GM23338 (cell line): ENCODE measurements around the gene SORCS2. TPM values are rescaled to one million over a fixed set of nuclear protein-coding genes. Genes with fewer than 3 reads are reported as not detected.

Source experiments
- ATAC-seq: fragments of 200-7000 bp; cut with Tn5 transposase; 3 replicates; pipeline ENCODE4 v1.9.1; 2020
- DNase-seq: peaks from one replicate; pipeline ENCODE4 v3.0.0-alpha.2; 2015; ENCODE audit warnings: low spot score
- H2AFZ ChIP-seq: fragments of 200-600 bp; sonication (generic); 2 replicates; pipeline ENCODE4 v1.8.0; 2016; ENCODE audit warnings: antibody characterized with exemption, mild to moderate bottlenecking, moderate library complexity
- H3F3A ChIP-seq: fragments of 200-600 bp; sonication (generic); replicated peaks from 2 replicates; pipeline ENCODE4 v1.8.0; 2017; ENCODE audit warnings: antibody characterized with exemption, mixed run types, low read depth
- H3K27ac ChIP-seq: fragments of 200-600 bp; sonication (generic); 2 replicates; pipeline ENCODE4 v1.6.1; 2016; ENCODE audit warnings: low read depth
- H3K27me3 ChIP-seq: fragments of 200-600 bp; sonication (generic); 2 replicates; pipeline ENCODE4 v1.8.0; 2016; ENCODE audit warnings: mild to moderate bottlenecking, mixed run types, moderate library complexity; ENCODE audit not compliant: insufficient read depth
- H3K36me3 ChIP-seq: fragments of 200-600 bp; sonication (generic); 2 replicates; pipeline ENCODE4 v1.8.0; 2016; ENCODE audit warnings: mild to moderate bottlenecking; ENCODE audit not compliant: insufficient read depth
- H3K4me1 ChIP-seq: fragments of 200-600 bp; sonication (generic); 2 replicates; pipeline ENCODE4 v1.8.0; 2016; ENCODE audit warnings: mild to moderate bottlenecking, moderate library complexity; ENCODE audit not compliant: insufficient read depth
- H3K4me2 ChIP-seq: fragments of 200-600 bp; sonication (generic); 2 replicates; pipeline ENCODE4 v1.7.1; 2017; ENCODE audit warnings: mixed run types
- H3K4me3 ChIP-seq: fragments of 200-600 bp; sonication (generic); 2 replicates; pipeline ENCODE4 v1.6.1; 2016; ENCODE audit warnings: mixed run types
- H3K79me2 ChIP-seq: fragments of 200-600 bp; sonication (generic); replicated peaks from 2 replicates; pipeline ENCODE4 v1.8.0; 2017; ENCODE audit warnings: mild to moderate bottlenecking; ENCODE audit not compliant: insufficient read depth
- H3K9me2 ChIP-seq: fragments of 200-600 bp; sonication (generic); 2 replicates; pipeline ENCODE4 v1.8.0; 2017; ENCODE audit not compliant: insufficient read depth
- H4K20me1 ChIP-seq: fragments of 200-600 bp; sonication (generic); replicated peaks from 2 replicates; pipeline ENCODE4 v1.8.0; 2017; ENCODE audit warnings: mild to moderate bottlenecking; ENCODE audit not compliant: insufficient read depth
- H3K27ac Mint-ChIP-seq: 2 replicates; pipeline ENCODE4 v1.8.0; 2020; ENCODE audit warnings: inconsistent platforms, mild to moderate bottlenecking, moderate library complexity, mixed read lengths
- H3K27me3 Mint-ChIP-seq: 3 replicates; pipeline ENCODE4 v1.8.0; 2022; ENCODE audit warnings: low read depth, mild to moderate bottlenecking, moderate library complexity, mixed read lengths, inconsistent platforms; ENCODE audit not compliant: insufficient read depth, poor library complexity
- H3K36me3 Mint-ChIP-seq: 3 replicates; pipeline ENCODE4 v1.8.0; 2021; ENCODE audit warnings: low read depth, mild to moderate bottlenecking, inconsistent platforms, moderate library complexity, mixed read lengths
- H3K4me1 Mint-ChIP-seq: 3 replicates; pipeline ENCODE4 v1.8.0; 2020; ENCODE audit warnings: mild to moderate bottlenecking, inconsistent platforms, mixed read lengths
- H3K4me3 Mint-ChIP-seq: 3 replicates; pipeline ENCODE4 v1.8.0; 2021; ENCODE audit warnings: moderate library complexity, mild to moderate bottlenecking, inconsistent platforms, mixed read lengths
- H3K9me3 Mint-ChIP-seq: 3 replicates; pipeline ENCODE4 v1.8.0; 2020; ENCODE audit warnings: moderate library complexity, mild to moderate bottlenecking, inconsistent platforms, mixed read lengths
- CREB1 ChIP-seq: fragments of 250-450 bp; sonication (Bioruptor Pico); IDR thresholded peaks from 2 replicates; pipeline ENCODE4 v1.5.0; 2020; ENCODE audit warnings: low read depth, mild to moderate bottlenecking, moderate library complexity
- CTCF ChIP-seq, 2 experiments: fragments of 200-600 bp in 1 of 2; sonication (generic) in 1 of 2; conservative IDR thresholded peaks; 2 replicates each; pipeline versions ENCODE4 v1.5.1 to v1.6.1; 2016 to 2017; ENCODE audit warnings: antibody characterized with exemption in 2 of 2, low read depth in 2 of 2, mild to moderate bottlenecking in 2 of 2, moderate library complexity in 1 of 2
- ETS1 ChIP-seq: IDR thresholded peaks from 2 replicates; pipeline ENCODE4 v1.6.1; 2016; ENCODE audit warnings: antibody characterized with exemption
- EZH2phosphoT487 ChIP-seq: fragments of 200-600 bp; sonication (generic); IDR thresholded peaks from one replicate; pipeline ENCODE4 v1.8.1; 2018; ENCODE audit warnings: antibody characterized with exemption; ENCODE audit not compliant: unreplicated experiment
- NANOG ChIP-seq: IDR thresholded peaks from 2 replicates; pipeline ENCODE4 v1.6.1; 2016; ENCODE audit warnings: antibody characterized with exemption, borderline replicate concordance
- REST ChIP-seq: IDR thresholded peaks from one replicate; pipeline ENCODE4 v1.6.1; 2018; ENCODE audit warnings: antibody characterized with exemption; ENCODE audit not compliant: unreplicated experiment
- STAT1 ChIP-seq: IDR thresholded peaks from one replicate; pipeline ENCODE4 v1.6.1; 2016; ENCODE audit warnings: antibody characterized with exemption; ENCODE audit not compliant: unreplicated experiment
- ZNF462 ChIP-seq: fragments of 250-450 bp; sonication (Bioruptor Pico); IDR thresholded peaks from 2 replicates; pipeline ENCODE4 v1.5.0; 2020; ENCODE audit warnings: mild to moderate bottlenecking, moderate library complexity
- polyA plus RNA-seq: library from polyadenylated mRNA; unstranded; fragments of >200 nt; fragmentation: Nextera tagmentation; extraction: Ambion mirVana; gene quantifications from 2 replicates; pipeline ENCODE4 v1.2.1, GENCODE V29; 2016
- total RNA-seq: library from RNA; depleted of rRNA; stranded (reverse); fragments of >200 nt; shearing (Covaris generic); gene quantifications from 2 replicates; pipeline ENCODE4 v1.2.3, GENCODE V29; 2014

SORCS2 gene
- total and polyA plus RNA-seq, 2 experiments from 2014 or later: 0.47 to 2.4 TPM

- no peak overlapping the region for H3K4me3 Mint-ChIP-seq
- Histone ChIP-seq H3K79me2 (no peaks in the 10 kb centered on the region), H3K4me2 (no peak overlapping the region), H2AFZ (no peak overlapping the region), H3K36me3 (no peaks in the 10 kb centered on the region), H3K4me3 (no peak overlapping the region), H4K20me1 (no peaks in the 10 kb centered on the region), H3K4me1 (no peaks in the 10 kb centered on the region), H3K9me2 (no peaks in the 10 kb centered on the region), H3K27ac (no peak overlapping the region), H3F3A (no peaks in the 10 kb centered on the region), H3K27me3 (no peaks in the 10 kb centered on the region)
- peaks cover 6% of the 10 kb centered on the region; the same call in 1 of the 3 replicates for H3K9me3 Mint-ChIP-seq
- H3K4me1 Mint-ChIP-seq: no peaks in the 10 kb centered on the region; the same call in 2 of the 3 replicates
- TF ChIP-seq ZNF462 (CRISPR knock-in tag): no peak
- H3K27me3 Mint-ChIP-seq: peaks cover 7% of the 10 kb centered on the region
- H3K27ac Mint-ChIP-seq: no peak overlapping the region
- no peak for ATAC-seq
- H3K36me3 Mint-ChIP-seq: no peaks in the 10 kb centered on the region
- no peak for DNase-seq
Observed at GRCh38 chr4:7275490-7276154, 83.3 kb downstream of the SORCS2 start.

GRCh38 chr4:7276515-7276914 is 84.2 kb downstream of the SORCS2 start:
- no peaks in the 10 kb centered on the region for H3K9me2 ChIP-seq
- H3K27me3 ChIP-seq: no peaks in the 10 kb centered on the region
- ATAC-seq: no peak
- H3F3A ChIP-seq: no peaks in the 10 kb centered on the region
- no peaks in the 10 kb centered on the region for H3K4me1 ChIP-seq
- no peaks in the 10 kb centered on the region for H3K79me2 ChIP-seq
- no peaks in the 10 kb centered on the region; the same call in 2 of the 3 replicates for H3K9me3 Mint-ChIP-seq
- no peaks in the 10 kb centered on the region for H4K20me1 ChIP-seq
- no peak overlapping the region for H3K27ac ChIP-seq
- no peak overlapping the region for H3K4me2 ChIP-seq
- no peak for DNase-seq
- H3K36me3 Mint-ChIP-seq: no peaks in the 10 kb centered on the region
- no peak overlapping the region for H3K27ac Mint-ChIP-seq
- H3K36me3 ChIP-seq: no peaks in the 10 kb centered on the region
- no peaks in the 10 kb centered on the region; the same call in 1 of the 3 replicates for H3K4me1 Mint-ChIP-seq
- H2AFZ ChIP-seq: no peak overlapping the region
- no peak overlapping the region for H3K4me3 Mint-ChIP-seq
- H3K4me3 ChIP-seq: no peak overlapping the region
- peaks cover 7% of the 10 kb centered on the region for H3K27me3 Mint-ChIP-seq
- TF ChIP-seq STAT1 (no peak), ETS1 (no peak), NANOG (no peak), REST (no peak), CTCF (conservative IDR thresholded peaks at IDR 0.05; ENCODE audit: low read depth in 2 of 2) (no peak), EZH2phosphoT487 (no peak), CREB1 (no peak)
